Lung microvascular endothelial cell (primary cell): ENCODE data around the gene FLCN. TPM values are rescaled to one million over a fixed set of nuclear protein-coding genes. Genes with fewer than 3 reads are reported as not detected.
"Not testable (repeated sequence)": the region's sequence is repeated elsewhere in the genome, so short reads cannot be mapped to it uniquely, and the experiment has no call there.

Source experiments
- DNase-seq, 2 donors: peaks; one replicate each; pipeline versions ENCODE4 v3.0.0 to v3.0.0-alpha.2; 2010; ENCODE audit warnings: low read depth in 2 of 2
- total RNA-seq: library from RNA; depleted of rRNA; stranded (reverse); fragments of >200 nt; gene quantifications from 2 replicates; pipeline ENCODE4 v1.2.1, GENCODE V29; 2014

The FLCN gene
- total RNA-seq, 1 donor from 2014 or later: 64.7 TPM

DNA sequence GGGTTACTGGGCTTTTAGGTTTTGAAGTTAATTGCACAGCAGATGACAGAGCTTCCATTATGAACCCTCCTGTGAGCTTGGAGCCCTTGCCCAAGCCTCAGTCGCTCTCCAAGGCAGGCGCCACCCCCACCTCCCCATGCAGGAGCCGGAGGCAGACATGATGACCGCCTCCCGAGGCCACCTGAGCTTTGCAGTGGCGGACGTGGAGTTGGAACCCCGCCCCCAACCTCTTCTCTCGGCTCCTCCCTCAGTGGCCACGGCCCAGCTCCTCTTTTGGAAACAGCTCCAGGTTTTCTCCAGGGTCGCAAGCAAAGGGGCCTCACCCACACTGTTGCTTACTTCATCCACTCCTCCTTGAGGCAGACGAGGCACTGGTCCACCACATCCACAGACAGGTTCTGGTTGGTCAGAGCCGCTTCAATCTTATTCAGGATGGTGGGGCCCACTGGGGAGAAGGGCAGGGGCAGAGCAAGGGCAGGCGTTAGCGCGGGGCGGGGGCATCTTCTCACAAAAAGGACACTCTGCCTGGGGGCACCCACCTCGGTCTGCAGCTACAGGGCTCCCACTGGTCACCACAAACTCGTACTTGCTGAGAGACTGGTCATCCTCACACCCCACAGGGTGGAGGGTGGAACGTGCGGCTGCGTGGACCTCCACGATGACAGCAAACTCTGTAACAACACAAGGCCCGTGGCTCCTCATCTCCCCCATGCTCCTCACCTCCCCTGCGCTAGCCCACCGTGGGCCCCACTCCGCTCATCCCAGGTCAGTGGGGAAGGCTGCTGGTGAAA is 22.1 kb downstream of the FLCN start:
- DNase-seq: no peak

DNA sequence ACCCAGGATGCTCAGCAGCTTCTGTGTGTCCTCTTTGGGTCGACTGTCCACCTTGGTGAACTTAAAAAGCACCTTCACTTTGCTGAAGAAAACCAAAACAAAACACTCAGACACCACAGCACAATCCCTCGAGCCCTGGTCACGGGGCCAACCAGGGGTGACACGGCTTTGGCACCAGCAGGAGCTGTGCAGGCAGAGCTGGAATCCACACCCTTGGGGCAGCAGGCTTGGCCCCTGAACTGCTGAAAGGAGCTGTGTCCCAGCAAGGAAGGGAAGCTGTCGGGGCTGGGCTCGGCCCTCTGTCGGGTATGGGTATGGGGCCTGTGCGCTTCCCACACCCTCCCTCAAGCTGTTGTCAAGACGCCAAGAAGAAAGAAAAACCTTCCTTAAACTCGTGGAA is 23.2 kb downstream of the FLCN start:
- DNase-seq: no peak

DNA sequence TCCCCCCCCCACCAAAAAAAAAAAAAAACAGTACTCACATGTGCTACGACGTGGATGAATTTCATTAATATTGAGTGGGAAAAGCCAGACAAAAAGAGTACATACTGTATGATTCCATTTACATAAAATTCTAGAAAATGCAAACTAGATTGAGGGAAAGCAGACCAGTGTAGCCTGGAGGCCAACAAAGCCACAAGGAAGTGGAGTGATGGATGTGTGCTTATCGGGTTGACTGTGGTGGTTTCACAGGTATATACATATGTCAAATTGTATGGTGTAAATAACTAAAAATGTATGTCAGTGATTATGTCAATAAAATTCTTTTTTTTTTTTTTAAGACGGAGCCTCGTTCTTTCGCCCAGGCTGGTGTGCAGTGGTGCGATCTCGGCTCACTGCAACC is 29.0 kb downstream of the FLCN start:
- no peak for DNase-seq

DNA sequence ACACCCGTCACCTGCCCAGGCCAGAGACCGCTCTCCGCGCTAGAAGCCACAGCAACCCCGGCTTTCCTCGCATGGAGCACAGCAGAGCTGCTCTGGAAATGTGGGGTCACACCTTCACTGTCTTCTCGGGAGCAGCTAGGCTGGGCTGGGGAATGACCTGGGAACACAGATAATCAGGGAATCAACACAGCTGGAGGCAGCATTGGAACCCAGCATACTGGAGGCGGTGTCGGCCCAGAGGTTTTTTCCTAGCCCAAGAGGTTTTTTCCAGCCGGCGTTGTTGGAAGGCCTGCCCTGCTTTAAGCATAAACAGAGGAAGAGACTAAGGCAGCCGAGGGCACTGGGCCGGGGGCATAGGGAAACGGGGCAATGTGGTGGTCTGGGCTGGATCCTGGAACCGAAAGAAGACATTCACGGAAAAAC is 30.0 kb downstream of the FLCN start:
- peak in 1 of 2 donors; percentile 32 for DNase-seq

DNA sequence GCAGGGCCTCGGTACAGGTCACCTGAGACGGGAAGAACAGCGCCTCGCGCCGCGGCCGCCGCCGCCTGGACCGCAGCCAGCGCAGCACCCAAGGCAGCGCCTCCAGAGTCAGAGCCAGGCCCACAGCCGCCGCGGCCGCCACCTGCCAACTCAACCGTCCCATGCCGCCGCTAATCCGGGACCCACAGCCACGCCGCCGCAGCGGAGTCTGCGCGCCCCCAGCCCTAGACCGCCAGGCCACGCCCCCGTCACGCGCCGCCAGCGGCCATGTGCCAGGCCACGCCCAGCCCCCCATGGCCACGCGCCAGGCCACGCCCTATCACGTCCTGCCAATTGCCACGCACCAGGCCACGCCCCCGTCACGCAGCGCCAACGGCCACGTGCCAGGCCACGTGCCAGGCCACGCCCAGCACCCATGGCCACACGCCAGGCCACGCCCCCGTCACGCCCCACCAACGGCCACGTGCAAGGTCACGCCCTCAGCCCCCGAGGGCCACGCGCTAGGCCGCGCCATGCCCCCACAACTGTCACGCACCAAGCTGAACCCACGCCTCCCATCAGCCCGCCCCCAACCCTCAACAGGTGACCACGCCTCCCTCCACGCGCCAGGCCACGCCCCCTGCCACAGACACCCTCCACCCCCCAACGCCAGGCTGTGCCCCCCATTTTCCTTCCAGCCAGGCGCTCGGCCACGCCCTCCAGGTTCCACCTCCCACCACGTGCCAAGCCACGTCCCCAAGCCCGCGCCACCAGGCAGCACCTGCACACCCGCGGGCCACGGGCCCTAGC is 30.6 kb downstream of the FLCN start, which contains the start of gene PLD6:
Gene PLD6, minus strand, starts transcription at position 210 of the 789 bp plus-strand sequence. Its CDS starts 47 bp downstream, at position 163.
- peak; percentile 78 to 86 for DNase-seq

DNA sequence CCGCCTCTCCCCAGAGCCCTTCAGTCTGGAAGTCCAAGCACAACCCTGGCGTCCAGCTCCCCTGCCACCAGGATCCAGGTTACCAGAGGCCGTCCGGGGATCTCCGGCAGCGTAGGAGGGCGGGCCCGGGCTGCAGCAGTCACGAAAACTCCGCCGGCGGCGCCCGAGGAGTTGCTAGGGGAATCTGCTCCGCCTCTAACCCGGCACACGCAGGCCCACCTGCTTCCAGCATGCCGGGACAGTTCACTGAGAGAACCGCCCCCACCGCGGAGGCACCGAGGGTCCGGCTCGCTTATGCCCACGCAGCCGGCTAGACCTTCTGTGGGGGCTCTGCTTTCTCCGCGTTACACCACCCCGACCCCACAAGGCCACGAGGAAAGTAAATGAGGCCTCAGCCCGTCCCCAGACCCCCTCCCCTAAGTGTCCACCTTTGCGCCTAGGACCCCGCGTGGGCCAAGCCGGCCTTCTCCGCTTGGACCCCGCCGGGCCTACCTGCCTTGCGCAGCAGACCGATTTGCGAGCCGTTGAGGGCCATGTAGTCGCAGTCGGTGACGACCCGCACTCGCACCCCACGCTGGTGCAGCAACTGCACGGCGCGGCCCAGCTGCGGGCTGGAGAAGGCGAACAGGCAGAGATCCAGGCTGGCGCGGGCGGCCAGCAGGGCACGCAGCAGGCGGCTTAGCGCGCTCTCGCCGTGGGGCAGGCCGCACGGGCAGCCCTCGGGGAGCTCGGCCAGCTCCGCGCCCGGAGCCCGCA is 31.4 kb downstream of the FLCN start:
- DNase-seq: peak; percentile 45 to 54

DNA sequence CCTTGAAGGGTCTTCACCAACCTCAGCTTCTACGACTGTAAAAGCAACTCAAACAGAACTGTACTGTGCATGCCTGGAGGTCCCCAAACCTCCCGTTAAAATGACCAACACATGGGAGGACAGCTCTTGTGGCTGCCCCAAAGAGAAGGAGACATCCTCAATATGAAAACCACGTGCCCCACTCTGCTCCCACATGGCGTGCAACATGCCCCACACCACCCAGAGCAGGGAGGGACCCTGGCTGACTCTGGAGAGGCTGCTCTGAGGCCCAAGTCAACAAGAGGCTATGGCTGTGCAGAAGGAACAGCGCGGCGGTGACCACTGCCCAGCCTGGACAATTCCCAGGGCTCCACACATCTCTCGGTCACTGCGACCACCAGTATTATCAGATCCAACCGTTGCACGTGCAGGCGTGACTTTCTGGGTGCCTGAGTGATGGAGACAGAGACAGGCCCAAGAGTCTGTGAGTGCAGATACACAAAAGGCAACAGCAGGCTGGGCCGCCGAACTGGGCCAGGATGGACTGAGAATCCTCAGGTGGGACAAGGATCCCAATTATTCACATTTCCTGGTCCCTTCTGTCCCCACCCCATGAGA is 32.2 kb downstream of the FLCN start:
- DNase-seq: no peak

DNA sequence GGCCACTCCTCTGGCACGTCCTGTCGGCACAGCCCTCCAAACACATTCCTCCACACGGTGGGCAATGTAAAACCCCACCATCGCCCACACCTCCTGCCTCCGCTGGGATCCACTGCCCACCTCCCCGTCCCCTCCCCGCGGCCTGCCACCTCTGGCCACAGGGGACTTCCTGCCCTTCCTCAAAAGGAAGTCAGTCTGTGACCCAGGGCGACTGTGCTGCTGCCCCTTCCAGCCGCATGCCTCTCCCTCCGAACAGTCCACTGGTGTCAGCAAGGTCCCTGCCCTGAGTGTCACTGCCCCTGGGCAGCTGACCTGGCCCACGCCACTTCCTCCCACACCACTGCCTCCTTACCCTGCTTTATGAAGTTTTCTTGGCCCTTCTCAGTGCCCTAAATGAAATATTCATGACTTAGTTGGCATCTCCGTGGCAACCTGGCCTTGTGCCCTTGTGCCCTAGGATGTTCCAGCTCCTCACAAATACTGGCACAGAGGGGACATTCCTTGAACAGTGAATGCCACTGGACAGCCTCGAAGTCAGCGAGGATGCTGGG is 32.9 kb downstream of the FLCN start:
- DNase-seq: no peak

DNA sequence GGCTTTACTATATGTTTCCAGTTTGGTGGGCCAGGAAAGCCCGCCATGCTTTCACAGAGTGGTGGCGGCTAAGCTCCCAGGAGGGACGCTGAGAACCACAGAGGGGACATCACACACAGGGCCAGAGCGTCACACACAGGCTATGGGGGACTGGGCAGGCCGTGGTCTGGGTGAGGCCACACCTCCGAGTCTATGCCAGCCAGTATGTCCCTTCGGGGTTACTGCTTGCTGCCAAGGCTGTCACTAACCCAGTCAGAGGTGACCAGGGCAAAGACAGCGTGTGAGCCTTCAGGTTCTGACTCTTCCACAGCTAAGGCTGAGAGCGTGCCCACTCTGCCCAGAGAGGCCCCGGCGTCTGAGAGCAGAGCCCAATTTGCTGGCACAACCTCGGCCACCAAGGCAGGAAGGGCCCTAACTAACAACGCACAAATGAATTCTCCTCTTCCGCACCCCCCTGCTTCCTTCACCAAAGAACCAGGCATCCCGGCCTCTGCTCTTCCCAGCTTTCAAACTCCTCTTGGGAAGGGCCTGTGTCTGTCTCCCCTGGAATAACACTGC is 33.7 kb downstream of the FLCN start:
- DNase-seq: no peak

DNA sequence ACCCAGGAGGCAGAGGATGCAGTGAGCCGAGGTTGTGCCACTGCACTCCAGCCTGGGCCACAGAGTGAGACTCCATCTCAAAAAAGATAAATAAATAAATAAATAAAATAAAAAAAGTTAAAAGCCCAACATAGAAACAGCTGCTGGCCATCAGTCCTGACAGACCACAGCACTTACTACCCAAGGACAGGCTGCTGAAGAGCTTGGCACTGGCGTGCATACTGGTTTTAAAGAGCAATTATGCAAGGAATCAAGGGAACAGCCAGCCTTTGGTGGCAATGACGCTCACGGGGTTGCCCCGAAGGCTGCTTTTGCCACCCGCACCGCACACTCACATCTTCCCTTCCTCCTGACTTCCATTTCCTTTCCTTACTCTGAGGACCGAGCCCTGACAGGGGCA is 35.1 kb downstream of the FLCN start:
- DNase-seq: no peak

DNA sequence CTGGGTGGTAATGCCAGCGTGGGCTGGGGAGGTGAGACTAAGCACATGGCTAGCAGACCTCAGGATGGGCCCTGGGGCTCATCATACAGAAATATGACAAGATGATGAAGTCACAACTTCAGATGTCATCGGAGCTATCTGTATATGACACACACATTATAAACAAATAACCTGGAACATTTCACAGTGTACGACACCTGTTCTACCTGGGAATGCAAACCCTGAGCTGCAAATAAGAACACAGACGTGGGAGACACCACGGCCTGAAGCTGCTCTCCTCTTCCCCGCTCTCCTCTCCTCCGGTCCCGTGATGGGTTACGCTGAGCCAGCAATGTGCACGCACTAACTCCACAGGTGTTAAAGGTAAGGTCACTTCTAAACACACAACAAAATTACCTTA is 35.7 kb downstream of the FLCN start:
- DNase-seq: no peak

DNA sequence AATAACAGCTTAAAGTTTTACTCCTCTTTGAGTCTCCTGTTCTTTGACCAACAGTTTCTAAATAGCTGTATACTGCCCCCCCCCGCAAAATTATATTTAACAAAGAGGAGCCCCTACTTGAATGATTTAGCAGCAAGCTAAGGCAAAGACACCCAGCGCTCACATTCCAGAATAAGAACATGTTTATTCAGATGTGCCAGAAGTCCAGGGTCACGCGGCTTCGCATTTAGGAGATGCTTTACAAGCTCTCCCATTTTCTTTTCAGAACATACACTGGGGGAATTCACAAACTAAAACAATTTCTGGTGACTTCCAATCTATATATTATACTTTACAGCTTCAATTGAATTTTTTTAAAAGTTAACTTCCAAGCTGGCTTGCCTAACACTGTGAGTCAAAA is 36.1 kb downstream of the FLCN start:
- DNase-seq: no peak

DNA sequence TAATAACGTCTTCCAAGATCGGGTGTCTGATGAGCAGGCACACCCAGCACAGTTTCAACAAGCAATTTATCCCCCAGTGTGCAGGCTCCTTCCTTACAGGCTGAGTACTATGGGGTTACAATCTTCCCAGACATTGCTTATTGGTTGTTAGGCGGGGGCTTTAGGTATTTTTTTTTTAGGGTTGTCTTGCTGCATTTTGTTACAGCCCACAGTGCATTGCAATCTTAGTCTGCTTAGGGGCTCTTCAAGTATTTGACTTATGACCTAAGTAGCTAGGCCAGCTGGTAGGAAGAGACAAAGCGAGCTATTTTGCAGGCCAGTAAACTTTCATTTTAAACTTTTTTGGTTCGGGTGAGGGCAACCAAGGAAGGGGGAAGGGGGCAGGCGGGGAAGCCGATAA is 36.7 kb downstream of the FLCN start:
- no peak for DNase-seq

DNA sequence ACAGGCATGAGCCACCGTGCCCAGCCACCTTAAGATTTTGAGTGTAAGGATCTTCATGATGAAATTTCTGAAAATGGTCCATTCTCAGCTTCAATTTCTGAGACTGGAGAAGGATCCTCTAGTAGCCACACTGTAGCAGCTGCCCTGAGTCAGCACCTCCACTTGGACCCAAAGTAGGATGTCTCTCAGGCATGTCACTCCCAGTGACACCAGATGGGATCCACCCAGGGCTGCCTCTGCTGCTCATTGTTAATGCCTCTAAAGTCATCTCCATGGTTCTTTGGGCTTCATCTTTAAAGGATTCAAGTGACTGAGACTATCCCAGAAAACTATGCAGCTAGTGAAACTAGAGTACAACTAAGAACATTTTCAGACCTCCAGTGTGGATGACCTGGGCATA is 38.7 kb downstream of the FLCN start:
- no peak for DNase-seq

DNA sequence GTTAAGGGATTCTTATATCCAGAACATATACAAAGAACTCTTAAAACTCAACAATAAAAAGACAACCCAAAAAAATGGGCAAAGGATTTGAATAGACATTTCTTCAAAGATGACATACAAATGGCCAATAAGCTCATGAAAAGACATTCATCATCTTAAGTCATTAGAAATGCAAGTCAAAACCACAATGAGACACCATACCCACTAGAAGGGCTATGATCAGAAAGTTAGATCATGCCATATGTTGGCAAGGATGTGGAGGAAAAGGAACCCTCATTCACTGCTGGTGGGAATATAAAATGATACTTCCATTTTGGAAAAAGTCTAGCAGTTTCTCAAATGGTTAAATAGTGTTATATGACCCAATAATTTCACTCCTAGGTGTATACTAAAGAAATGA is 40.2 kb downstream of the FLCN start:
- no peak for DNase-seq

DNA sequence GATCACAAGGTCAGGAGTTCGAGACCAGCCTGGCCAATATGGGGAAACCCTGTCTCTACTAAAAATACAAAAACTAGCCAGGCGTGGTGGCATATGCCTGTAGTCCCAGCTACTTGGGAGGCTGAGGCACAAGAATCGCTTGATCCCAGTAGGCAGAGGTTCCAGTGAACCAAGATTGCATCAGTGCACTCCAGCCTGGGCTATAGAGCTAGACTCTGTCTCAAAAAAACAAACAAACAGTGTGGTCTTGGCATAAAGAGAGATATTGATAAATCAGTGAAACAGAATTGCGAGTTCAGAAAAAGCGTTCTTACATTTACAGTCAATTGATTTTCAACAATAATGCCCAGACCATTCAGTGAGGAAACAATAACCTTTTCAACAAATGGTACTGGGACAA is 41.5 kb downstream of the FLCN start:
- not testable (repeated sequence) for DNase-seq

DNA sequence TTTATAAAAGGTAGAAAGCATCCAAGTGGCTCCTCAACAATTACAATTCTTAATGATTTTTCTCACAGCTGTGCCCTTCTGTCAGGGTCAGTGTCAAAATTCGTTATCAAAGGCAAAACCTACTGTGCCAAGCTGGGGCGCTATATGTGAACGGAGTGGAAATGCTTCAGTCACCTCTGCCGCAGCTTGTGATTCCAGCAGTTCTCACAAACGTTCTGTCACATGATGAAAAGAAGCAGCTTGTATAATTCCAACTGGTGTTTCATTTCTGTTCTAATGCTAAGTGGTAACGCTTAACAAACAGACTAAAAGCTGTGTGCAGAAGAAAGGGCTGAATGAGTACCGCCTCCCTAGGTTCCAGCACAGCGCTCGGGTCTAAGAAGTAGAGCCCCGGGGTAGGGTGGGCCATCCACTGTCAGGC is 45.0 kb downstream of the FLCN start:
- DNase-seq: peak; percentile 20 to 25

DNA sequence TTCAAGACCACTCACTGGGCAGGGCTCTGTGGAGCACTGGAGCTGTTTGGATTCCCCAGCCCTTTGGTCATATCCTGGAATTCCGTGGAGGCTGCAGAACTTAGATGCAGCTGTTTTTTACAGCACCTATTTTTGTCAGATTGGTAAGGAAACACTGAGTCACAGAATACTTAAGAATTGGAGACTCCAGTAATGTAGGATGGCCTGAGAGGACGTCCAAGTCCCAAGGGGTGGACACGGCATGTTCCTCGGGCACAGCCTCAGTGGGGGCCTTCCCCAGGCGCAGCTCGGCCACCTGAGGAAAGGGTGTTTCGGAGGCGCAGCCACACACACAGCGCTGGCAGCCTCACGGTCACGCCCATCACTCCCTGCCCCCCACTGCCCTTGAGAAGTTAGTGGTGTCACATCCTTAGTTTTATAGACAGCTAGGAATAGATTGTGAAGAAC is 45.6 kb downstream of the FLCN start:
- peak; percentile 25 to 93 for DNase-seq

DNA sequence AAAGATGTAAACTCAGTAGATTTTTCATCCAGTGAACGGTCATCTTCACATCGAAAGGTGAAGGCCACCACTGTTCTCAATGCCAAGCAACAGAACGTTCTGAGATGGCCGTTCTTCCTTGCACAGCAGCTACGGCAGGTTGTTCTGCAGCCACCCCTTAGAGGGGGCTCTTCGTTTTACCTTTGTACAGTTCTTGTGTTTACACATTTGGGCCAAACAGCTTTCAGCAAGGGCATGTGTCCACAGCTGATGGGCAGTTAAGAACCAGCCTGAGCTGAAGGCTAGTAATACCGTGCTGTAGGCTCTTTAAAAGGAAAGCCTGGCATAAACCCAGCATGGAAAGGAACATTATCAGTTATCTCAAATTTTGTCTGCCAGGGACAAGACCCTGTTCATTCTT is 46.8 kb downstream of the FLCN start:
- no peak for DNase-seq

DNA sequence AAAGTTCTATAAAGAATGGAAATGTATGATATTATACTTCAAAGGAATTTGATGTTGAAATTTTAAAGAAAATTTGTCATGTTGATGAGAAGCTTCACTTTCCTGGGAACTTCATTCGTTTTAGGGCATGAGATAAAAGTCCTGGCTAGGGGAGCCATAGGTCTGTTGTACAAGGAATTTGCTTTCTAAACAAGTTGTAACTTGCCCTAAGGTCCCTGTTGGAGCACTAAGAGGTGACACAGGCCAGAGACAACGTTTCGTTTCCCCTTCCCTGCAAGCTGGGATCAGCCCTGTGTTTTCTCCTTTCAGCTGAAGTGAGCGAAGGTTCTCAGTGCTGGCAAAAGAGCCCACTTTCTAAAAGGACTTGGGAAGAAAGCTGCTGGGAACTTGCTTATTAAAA is 47.4 kb downstream of the FLCN start:
- no peak for DNase-seq

DNA sequence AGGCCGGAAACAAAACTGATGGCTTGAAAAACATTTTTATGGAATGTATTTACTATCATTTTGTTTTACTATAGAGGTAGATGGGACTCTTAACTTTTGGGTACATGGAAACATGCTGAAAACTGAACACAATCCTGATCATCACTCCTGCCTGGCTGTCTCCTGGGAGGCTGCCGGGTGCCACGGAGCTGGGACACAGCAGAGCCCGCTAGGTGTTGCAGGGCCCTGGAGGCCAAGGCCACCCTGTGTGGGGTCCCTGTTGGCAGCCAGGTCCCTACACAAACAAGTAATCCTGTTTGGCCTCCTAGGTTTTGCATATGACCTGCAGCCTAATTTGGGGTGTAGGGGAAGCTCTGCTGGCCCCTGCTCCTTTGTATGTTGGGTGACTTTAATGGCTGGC is 48.4 kb downstream of the FLCN start:
- no peak for DNase-seq
